Measurements from ENCODE around the gene MBOAT7.

MBOAT7 gene

DNA sequence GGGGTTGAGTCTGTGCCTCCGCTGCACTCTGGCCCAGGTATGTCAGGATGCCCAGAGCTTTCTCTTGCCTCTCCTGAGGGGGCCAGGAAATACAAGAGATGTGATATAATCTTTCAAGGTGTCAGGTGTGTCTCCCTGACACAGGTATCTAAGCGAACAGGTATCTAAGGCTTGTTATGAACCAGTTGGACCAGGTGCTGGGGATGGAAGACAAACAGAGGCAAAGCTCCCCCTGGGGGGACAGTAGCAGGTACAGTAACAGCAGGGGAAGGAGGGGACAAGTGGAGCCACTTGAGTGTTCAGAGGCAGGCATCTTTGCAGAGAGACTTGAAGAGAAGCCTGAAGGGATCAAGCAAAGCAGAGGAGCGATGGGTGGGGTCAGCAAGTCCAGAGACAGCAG, 32.4 kb downstream of the MBOAT7 start:
- in situ Hi-C loops (cut with MboI; ENCODE audit: low pct_unique_long_range_greater_than_20kb, low sequenced_read_pairs, unreplicated experiment), result no loop called here
- TF ChIP-seq CTCF (IDR thresholded peaks at IDR 0.05; ENCODE audit: extremely low read depth, insufficient read depth, missing control alignments), result no peak
- no peak for DNase-seq (ENCODE audit: low spot score)

GRCh38 chr19:54156490-54156889, 32.9 kb downstream of the MBOAT7 start:
- in situ Hi-C loops (cut with MboI; ENCODE audit: low pct_unique_long_range_greater_than_20kb, low sequenced_read_pairs, unreplicated experiment), result no loop called here
- no peak for TF ChIP-seq CTCF (IDR thresholded peaks at IDR 0.05; ENCODE audit: extremely low read depth, insufficient read depth, missing control alignments)
- no peak for DNase-seq (ENCODE audit: low spot score)

DNA sequence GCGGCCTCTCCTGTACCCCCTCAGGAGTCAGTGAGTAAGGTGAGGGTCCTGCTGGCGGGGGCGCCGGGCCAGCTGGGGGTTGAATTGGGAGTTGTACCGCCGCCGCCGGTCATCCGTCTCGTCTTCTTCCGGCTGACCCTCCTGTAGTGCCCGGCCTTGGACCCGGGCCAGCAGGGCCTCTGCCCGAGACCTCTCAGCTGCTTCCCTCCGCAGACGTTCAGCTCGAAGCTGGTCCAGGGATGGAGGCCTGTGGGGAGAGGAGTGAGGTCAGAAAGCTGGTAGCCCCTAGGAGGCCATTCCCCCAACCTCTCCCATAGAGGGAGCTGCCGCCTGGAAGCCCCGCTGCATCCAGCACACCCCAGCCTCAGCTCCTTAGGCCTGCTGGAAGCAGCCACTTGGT, 33.7 kb downstream of the MBOAT7 start:
- in situ Hi-C loops (cut with MboI; ENCODE audit: low pct_unique_long_range_greater_than_20kb, low sequenced_read_pairs, unreplicated experiment), result no loop called here
- no peak for DNase-seq (ENCODE audit: low spot score)
- TF ChIP-seq CTCF (IDR thresholded peaks at IDR 0.05; ENCODE audit: extremely low read depth, insufficient read depth, missing control alignments), result no peak

- in situ Hi-C loops (cut with MboI; ENCODE audit: low pct_unique_long_range_greater_than_20kb, low sequenced_read_pairs, unreplicated experiment), result no loop called here
- TF ChIP-seq CTCF (IDR thresholded peaks at IDR 0.05; ENCODE audit: extremely low read depth, insufficient read depth, missing control alignments), result no peak
- no peak for DNase-seq (ENCODE audit: low spot score)
Observed at GRCh38 chr19:54154603-54155345, 34.6 kb downstream of the MBOAT7 start.

DNA sequence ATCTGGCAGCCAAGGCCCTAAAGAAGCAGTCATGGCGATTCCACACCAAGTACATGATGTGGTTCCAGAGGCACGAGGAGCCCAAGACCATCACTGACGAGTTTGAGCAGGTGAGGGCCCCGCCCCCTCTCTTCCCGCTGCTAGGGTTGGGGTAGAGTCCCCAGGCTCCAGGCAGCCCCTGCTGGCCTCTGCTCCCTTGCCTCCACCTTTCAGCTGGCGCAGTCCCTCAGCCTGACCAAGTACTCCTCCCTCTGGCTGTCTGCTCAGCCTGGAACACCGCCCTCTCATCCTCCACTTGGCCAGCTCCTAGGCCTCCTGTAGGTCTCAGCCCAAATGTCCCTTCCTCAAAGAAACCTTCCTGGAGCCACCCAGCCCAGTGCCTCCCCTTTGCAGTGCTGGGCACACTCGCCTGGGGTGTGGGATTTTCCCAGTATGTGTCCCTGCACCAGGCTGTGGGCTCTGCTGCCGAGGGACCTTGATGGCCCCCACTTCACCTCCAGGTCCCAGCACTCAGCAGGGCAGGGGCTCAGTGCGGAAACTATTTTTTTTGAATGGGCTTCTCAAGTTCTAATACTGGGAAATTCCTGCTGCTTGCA, 35.6 kb downstream of the MBOAT7 start:
- in situ Hi-C loops (cut with MboI; ENCODE audit: low pct_unique_long_range_greater_than_20kb, low sequenced_read_pairs, unreplicated experiment), result no loop called here
- no peak for TF ChIP-seq CTCF (IDR thresholded peaks at IDR 0.05; ENCODE audit: extremely low read depth, insufficient read depth, missing control alignments)
- no peak for DNase-seq (ENCODE audit: low spot score)

DNA sequence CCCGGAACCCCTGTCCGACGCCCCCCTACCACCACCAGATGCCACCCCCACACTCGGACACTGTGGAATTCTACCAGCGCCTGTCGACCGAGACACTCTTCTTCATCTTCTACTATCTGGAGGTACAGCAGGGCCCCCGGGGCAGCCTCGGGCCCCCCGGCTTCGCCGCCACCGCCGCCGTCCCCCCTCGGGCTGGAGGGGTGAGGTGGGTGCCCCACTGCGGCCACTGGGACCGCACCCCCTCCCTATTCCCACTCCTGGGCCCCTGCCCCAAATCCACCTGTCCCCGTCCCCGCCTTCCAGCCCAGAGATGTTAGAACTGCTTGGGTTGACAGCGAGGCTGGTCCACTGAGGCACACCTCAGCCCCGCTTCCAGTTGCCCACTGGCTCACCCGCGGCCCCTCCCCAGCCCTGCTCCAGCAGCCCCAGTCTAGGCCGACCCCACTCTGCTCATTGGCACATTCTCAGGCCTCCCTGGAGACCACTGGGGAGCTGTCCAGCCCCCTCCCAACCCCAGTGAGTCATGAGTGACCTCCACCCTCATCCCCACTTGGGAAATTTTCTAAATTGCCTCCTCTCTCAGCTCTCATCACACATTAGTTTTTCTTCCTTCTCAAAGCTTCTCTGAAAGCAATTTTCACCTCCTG, 36.4 kb downstream of the MBOAT7 start:
- DNase-seq (ENCODE audit: low spot score), result no peak
- no peak for TF ChIP-seq CTCF (IDR thresholded peaks at IDR 0.05; ENCODE audit: extremely low read depth, insufficient read depth, missing control alignments)
- in situ Hi-C loops (cut with MboI; ENCODE audit: low pct_unique_long_range_greater_than_20kb, low sequenced_read_pairs, unreplicated experiment), result no loop called here

Data from GM13977 (cell line).